Ovary (tissue), 3 donors: ENCODE data around the gene LCNL1.

Experiments
- CTCF ChIP-seq, 3 donors: fragments of 450-650 bp in 2 of 3; fragments of 200-600 bp in 1 of 3; IDR thresholded peaks; one replicate each; pipeline versions ENCODE4 v1.5.1 to v1.8.0; 2016 to 2022; ENCODE audit warnings: antibody characterized with exemption in 3 of 3, mild to moderate bottlenecking in 1 of 3
- POLR2A ChIP-seq: fragments of 450-650 bp; IDR thresholded peaks from one replicate; pipeline ENCODE4 v1.6.1; 2017; ENCODE audit warnings: antibody characterized with exemption, mild to moderate bottlenecking, moderate library complexity
- donor health status: DM: no; HTN: no; CAD: no.

- TF ChIP-seq CTCF (IDR thresholded peaks at IDR 0.05) = no peak
- TF ChIP-seq POLR2A = no peak
Observed at GRCh38 chr9:136937186-136938001, 45.4 kb upstream of the LCNL1 start.
